ENCODE measurements around the gene SPCS3. TPM values are rescaled to one million over a fixed set of nuclear protein-coding genes. Genes with fewer than 3 reads are reported as not detected.
A peak's percentile ranks its signal among the peaks of the same experiment; 100 is the strongest.

The SPCS3 gene
- total RNA-seq, 2 donors from 2014 or later = 160 to 164 TPM

DNA sequence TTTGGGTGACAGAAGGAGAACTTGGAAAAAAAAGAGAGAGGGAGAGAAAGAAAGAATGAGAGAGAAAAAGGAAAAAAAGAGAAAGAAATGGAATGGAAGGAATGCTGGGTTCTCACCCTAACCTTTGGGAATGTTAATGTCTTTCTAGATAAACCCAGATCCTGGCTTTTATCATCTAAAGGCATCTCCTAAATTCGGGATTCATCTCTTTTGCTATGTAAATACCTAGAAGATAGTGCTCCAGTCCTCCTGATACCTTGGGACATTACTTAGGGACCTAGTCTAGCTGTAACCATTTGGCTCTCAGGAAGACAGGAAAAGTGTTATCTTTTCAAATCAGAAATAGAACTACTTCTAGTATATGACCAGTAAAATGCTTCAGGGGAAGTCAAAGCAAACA is 15.8 kb upstream of the SPCS3 start:
- no peak for DNase-seq
- peaks cover 15% of the 10 kb centered on the region for H3K4me1 Mint-ChIP-seq
- no peaks in the 10 kb centered on the region for H3K27me3 ChIP-seq (ENCODE audit: control insufficient read depth, insufficient read depth, low read length, poor library complexity, severe bottlenecking)
- no peak overlapping the region for H3K4me3 Mint-ChIP-seq
- H3K9me3 Mint-ChIP-seq = no peaks in the 10 kb centered on the region
- peaks cover 6% of the 10 kb centered on the region for H3K27me3 Mint-ChIP-seq (ENCODE audit: insufficient read depth)
- H3K27ac Mint-ChIP-seq = no peak overlapping the region
- H3K4me3 ChIP-seq (ENCODE audit: low read length) = peak overlapping the region; percentile 3
- H3K36me3 ChIP-seq (ENCODE audit: control insufficient read depth, insufficient read depth, low read length) = no peaks in the 10 kb centered on the region
- no peak overlapping the region for H3K9ac ChIP-seq (ENCODE audit: extremely low read depth, low read length, poor library complexity, severe bottlenecking)
- peaks cover 3% of the 10 kb centered on the region for H3K4me1 ChIP-seq (ENCODE audit: control insufficient read depth, insufficient read depth, low read length)
- H3K27ac ChIP-seq (ENCODE audit: low read depth, low read length) = no peak overlapping the region
- peaks cover 4% of the 10 kb centered on the region for H3K9me3 ChIP-seq (ENCODE audit: control insufficient read depth, low read length)
- H3K36me3 Mint-ChIP-seq (ENCODE audit: low read depth) = no peaks in the 10 kb centered on the region
- 26 to 30% methylated on average over 1 of the region's 1 CpG for WGBS, 2 experiments (ENCODE audit: insufficient coverage in 1 of 2, insufficient read length in 1 of 2)
- TF ChIP-seq, protein P1, sequence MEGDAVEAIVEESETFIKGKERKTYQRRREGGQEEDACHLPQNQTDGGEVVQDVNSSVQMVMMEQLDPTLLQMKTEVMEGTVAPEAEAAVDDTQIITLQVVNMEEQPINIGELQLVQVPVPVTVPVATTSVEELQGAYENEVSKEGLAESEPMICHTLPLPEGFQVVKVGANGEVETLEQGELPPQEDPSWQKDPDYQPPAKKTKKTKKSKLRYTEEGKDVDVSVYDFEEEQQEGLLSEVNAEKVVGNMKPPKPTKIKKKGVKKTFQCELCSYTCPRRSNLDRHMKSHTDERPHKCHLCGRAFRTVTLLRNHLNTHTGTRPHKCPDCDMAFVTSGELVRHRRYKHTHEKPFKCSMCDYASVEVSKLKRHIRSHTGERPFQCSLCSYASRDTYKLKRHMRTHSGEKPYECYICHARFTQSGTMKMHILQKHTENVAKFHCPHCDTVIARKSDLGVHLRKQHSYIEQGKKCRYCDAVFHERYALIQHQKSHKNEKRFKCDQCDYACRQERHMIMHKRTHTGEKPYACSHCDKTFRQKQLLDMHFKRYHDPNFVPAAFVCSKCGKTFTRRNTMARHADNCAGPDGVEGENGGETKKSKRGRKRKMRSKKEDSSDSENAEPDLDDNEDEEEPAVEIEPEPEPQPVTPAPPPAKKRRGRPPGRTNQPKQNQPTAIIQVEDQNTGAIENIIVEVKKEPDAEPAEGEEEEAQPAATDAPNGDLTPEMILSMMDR (conservative IDR thresholded peaks at IDR 0.05) = no peak

DNA sequence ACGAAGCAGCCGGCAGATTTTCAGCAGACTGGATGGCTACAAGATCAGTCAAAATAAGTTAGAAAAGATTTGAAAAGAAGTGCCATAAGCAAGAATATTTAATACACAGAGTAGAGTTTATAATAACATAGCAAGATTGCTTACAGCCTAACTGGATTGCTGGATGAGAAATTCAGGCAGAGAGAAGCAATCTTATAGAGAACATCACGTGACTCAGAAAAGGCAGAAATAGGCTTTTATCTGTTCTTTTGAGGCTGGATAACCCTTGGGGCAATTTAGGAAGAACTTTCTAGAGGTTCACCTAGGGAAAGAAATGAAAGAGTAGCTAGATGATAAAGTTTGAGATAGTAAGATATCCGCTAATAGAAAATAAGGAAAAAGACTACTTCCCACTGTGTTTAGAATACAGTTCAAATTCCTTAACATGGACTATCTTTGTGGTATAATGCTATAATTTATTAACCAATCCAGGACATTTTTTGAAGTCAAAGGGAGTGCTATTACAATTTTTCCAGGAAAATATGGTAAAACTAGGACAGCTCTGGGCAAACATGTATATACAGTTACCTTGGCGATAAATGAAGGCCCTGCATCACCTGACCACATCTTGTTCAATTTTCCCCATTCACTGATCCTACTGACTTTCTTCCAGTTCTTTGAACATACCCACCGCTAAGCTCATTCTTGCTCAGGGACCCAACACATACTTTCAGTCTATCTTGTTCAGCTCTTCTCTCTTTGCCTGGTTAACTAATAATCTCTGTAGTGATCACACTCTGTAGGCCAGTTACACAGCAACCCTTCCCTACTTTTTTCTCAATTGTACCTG is 12.7 kb upstream of the SPCS3 start:
- Histone ChIP-seq H3K27ac (ENCODE audit: low read depth, low read length) (no peak overlapping the region), H3K9ac (ENCODE audit: extremely low read depth, low read length, poor library complexity, severe bottlenecking) (no peak overlapping the region), H3K27me3 (ENCODE audit: control insufficient read depth, insufficient read depth, low read length, poor library complexity, severe bottlenecking) (no peaks in the 10 kb centered on the region), H3K9me3 (ENCODE audit: control insufficient read depth, low read length) (peaks cover 4% of the 10 kb centered on the region), H3K36me3 (ENCODE audit: control insufficient read depth, insufficient read depth, low read length) (no peaks in the 10 kb centered on the region), H3K4me3 (ENCODE audit: low read length) (no peak overlapping the region), H3K4me1 (ENCODE audit: control insufficient read depth, insufficient read depth, low read length) (no peaks in the 10 kb centered on the region)
- TF ChIP-seq, protein P1 (conservative IDR thresholded peaks at IDR 0.05) = no peak
- no peak for DNase-seq
- H3K4me3 Mint-ChIP-seq = no peak overlapping the region
- peaks cover 9% of the 10 kb centered on the region for H3K4me1 Mint-ChIP-seq
- H3K36me3 Mint-ChIP-seq (ENCODE audit: low read depth) = no peaks in the 10 kb centered on the region
- H3K9me3 Mint-ChIP-seq = no peaks in the 10 kb centered on the region
- WGBS, 2 experiments (ENCODE audit: insufficient coverage in 1 of 2, insufficient read length in 1 of 2) = 94 to 98% methylated on average over 3 to 6 of the region's 6 CpGs
- peaks cover 6% of the 10 kb centered on the region for H3K27me3 Mint-ChIP-seq (ENCODE audit: insufficient read depth)
- no peak overlapping the region for H3K27ac Mint-ChIP-seq

DNA sequence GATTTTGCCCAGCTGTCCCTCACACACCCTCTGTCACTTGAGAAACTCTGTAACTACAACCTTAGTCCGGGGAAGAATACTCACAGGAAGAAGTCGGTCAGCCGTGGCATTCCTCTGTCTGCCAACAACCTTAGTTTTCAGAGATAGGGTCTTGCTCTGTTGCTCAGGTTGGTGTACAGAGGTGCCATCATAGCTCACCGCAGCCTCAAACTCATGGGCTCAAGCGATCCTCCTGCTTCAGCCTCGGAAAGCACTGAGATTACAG is 12.2 kb upstream of the SPCS3 start:
- H3K4me3 ChIP-seq (ENCODE audit: low read length) = no peak overlapping the region
- H3K27me3 Mint-ChIP-seq (ENCODE audit: insufficient read depth) = peaks cover 6% of the 10 kb centered on the region
- no peaks in the 10 kb centered on the region for H3K27me3 ChIP-seq (ENCODE audit: control insufficient read depth, insufficient read depth, low read length, poor library complexity, severe bottlenecking)
- DNase-seq = no peak
- H3K4me3 Mint-ChIP-seq = no peak overlapping the region
- no peak overlapping the region for H3K27ac ChIP-seq (ENCODE audit: low read depth, low read length)
- WGBS, 2 experiments (ENCODE audit: insufficient coverage in 1 of 2, insufficient read length in 1 of 2) = 95 to 97% methylated on average over 3 to 6 of the region's 6 CpGs
- H3K9me3 Mint-ChIP-seq = no peaks in the 10 kb centered on the region
- peaks cover 4% of the 10 kb centered on the region for H3K9me3 ChIP-seq (ENCODE audit: control insufficient read depth, low read length)
- H3K27ac Mint-ChIP-seq = no peak overlapping the region
- no peaks in the 10 kb centered on the region for H3K36me3 ChIP-seq (ENCODE audit: control insufficient read depth, insufficient read depth, low read length)
- no peaks in the 10 kb centered on the region for H3K36me3 Mint-ChIP-seq (ENCODE audit: low read depth)
- TF ChIP-seq, protein P1 (conservative IDR thresholded peaks at IDR 0.05) = no peak
- H3K4me1 ChIP-seq (ENCODE audit: control insufficient read depth, insufficient read depth, low read length) = no peaks in the 10 kb centered on the region
- H3K4me1 Mint-ChIP-seq = peaks cover 9% of the 10 kb centered on the region
- H3K9ac ChIP-seq (ENCODE audit: extremely low read depth, low read length, poor library complexity, severe bottlenecking) = no peak overlapping the region
